SK-N-DZ (cell line): ENCODE data around the gene POC1A.

Experiments
- DNase-seq: peaks from one replicate; pipeline ENCODE4 v3.0.0-alpha.2; 2015; ENCODE audit warnings: low spot score

Gene POC1A

GRCh38 chr3:52030714-52031310 lies 123.4 kb downstream of the POC1A start:
- DNase-seq, result peak; percentile 90

- no peak for DNase-seq
These were observed 124.7 kb downstream of the POC1A start for GRCh38 chr3:52029535-52029934.

- DNase-seq, result no peak
These were observed 125.2 kb downstream of the POC1A start for GRCh38 chr3:52029053-52029452.

- DNase-seq, result no peak
These were observed 125.7 kb downstream of the POC1A start for GRCh38 chr3:52028572-52028971.

GRCh38 chr3:52026041-52026440 lies 128.2 kb downstream of the POC1A start:
- no peak for DNase-seq

GRCh38 chr3:52025453-52025852 lies 128.8 kb downstream of the POC1A start:
- no peak for DNase-seq
